ENCODE measurements around the gene EEFSEC. TPM values are rescaled to one million over a fixed set of nuclear protein-coding genes. Genes with fewer than 3 reads are reported as not detected.

EEFSEC gene
- total RNA-seq, 1 donor from 2014 or later: 23.4 TPM

DNA sequence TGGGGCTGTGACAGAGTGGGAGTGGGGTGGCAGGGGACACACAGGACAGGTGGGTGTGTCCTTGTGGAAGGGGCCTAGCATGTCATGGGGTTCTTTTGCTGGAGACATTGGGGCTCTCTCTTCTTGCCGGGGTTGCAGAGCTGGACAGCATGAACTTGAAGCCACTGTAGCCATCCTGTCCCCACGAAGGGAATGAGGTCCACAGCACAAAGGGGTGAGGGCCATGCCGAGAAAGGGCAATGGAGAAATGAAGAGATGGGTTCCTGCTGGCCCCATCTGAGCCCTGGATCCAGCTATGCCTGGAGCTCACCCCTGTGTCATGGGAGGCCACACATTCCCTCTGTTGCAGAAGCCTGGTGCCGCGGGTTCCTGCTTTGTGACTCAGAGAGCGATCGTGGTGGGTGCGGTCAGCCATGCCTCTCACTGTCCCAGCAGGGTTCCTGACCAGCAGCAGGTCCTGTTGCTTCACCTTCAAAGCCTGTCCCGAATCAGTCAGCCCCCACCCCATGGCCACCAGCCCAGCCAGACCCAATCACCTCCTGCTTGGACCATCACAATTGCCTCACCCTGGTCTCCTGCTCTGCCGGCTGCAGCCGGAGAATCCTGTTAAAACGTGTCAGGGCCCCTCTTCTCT lies 263.4 kb downstream of the EEFSEC start:
- no peaks in the 10 kb centered on the region for H3K27me3 Mint-ChIP-seq (ENCODE audit: low read depth)
- no peak for DNase-seq (ENCODE audit: low read depth, low spot score)
- H3K4me1 Mint-ChIP-seq: peaks cover 12% of the 10 kb centered on the region
- H3K36me3 Mint-ChIP-seq (ENCODE audit: low read depth): peaks cover 4% of the 10 kb centered on the region
- H3K9me3 Mint-ChIP-seq: peaks cover 4% of the 10 kb centered on the region
- no peak for TF ChIP-seq CTCF (conservative IDR thresholded peaks at IDR 0.05)
- peak overlapping the region; percentile 87 for H3K27ac Mint-ChIP-seq (ENCODE audit: unreplicated experiment)
- H3K4me3 Mint-ChIP-seq: no peak overlapping the region

DNA sequence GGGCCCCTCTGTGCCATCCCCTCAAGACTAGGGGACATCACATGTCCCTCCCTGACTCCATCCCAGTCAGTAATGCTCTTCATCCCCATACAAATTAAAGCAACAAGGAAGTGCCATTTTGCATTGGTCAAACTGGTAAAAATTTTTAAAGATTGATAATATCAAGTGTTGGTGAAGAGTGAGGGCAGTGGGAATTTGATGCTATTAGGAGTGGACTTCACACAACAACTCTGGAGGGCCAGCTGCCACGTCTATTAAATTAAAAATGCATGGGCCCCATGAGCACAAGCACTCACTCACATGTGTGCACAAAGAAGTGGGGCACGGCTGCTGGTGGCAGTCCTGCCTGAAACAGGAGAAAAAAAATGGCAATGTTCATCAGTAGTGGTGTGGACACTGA lies 265.6 kb downstream of the EEFSEC start:
- TF ChIP-seq CTCF (conservative IDR thresholded peaks at IDR 0.05): no peak

GRCh38 chr3:128419311-128419710 lies 266.0 kb downstream of the EEFSEC start:
- Mint-ChIP-seq H3K4me1 (no peaks in the 10 kb centered on the region), H3K27ac (ENCODE audit: unreplicated experiment) (no peak overlapping the region), H3K36me3 (ENCODE audit: low read depth) (peaks cover 4% of the 10 kb centered on the region), H3K4me3 (no peak overlapping the region), H3K27me3 (ENCODE audit: low read depth) (peaks cover 6% of the 10 kb centered on the region), H3K9me3 (peaks cover 4% of the 10 kb centered on the region)
- no peak for TF ChIP-seq CTCF (conservative IDR thresholded peaks at IDR 0.05)
- no peak for DNase-seq (ENCODE audit: low read depth, low spot score)

More for the DNA sequence above, 265.6 kb downstream of the EEFSEC start:
- Mint-ChIP-seq H3K27ac (ENCODE audit: unreplicated experiment) (no peak overlapping the region), H3K36me3 (ENCODE audit: low read depth) (peaks cover 4% of the 10 kb centered on the region), H3K4me1 (no peaks in the 10 kb centered on the region), H3K9me3 (peaks cover 4% of the 10 kb centered on the region), H3K27me3 (ENCODE audit: low read depth) (peaks cover 3% of the 10 kb centered on the region), H3K4me3 (no peak overlapping the region)
- DNase-seq (ENCODE audit: low read depth, low spot score): no peak

DNA sequence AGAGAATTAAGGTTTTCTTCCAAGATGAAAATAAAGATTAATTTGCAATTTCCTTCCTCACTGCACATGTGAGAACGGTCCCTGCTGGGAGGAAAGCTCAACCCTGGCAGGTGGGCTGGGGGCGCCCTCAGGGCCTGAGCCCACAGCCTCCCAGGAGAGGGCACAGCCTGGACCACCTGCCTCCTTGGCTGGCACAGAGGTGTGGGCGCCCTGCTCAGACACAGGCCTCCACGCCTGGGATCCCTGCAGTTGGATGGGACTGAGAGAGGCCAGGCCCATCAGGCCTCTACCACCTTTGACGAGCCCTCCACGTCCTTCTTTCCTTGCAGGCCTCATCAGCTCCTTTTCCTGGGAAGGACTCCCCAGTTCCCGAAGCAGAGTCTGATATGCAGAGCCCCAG lies 267.0 kb downstream of the EEFSEC start:
- no peak for TF ChIP-seq CTCF (conservative IDR thresholded peaks at IDR 0.05)
- peaks cover 4% of the 10 kb centered on the region for H3K9me3 Mint-ChIP-seq
- H3K36me3 Mint-ChIP-seq (ENCODE audit: low read depth): peaks cover 4% of the 10 kb centered on the region
- H3K27ac Mint-ChIP-seq (ENCODE audit: unreplicated experiment): no peak overlapping the region
- no peak for DNase-seq (ENCODE audit: low read depth, low spot score)
- H3K27me3 Mint-ChIP-seq (ENCODE audit: low read depth): peaks cover 16% of the 10 kb centered on the region
- H3K4me1 Mint-ChIP-seq: no peaks in the 10 kb centered on the region
- no peak overlapping the region for H3K4me3 Mint-ChIP-seq

DNA sequence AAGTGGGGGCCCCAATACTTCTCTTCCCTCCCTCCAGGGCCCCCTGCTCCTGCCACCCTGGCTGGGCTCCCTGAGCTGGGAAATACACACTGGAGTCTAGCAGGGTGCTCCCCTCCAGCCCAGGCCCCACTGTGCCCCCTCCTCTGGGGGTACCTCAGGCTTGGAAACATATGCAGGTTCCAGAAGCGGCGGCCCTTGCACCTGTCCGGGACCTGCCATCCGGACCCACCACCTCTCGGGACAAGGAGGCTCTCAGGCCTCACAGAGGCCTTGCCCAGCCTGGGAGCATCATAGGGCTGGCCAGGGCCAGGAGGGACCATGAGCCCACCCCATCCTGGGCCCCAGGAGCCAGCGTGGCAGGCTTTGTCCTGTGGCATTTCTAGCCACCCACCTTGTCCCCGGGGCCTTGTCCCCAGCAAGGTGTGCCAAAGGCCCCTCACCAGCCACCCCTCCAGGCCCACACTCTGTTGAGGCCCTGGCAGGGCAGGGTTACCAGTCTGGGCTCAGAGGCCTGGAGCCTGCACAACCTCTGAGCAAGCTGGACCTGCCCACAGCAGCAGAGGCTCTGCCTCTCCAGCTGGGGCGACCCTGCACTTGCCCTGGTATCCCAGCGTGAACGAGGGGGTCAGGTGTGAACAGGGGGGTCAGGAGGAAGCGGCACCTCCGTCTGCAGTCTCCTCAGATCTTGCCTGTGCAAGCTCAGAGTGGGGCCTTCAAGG lies 267.6 kb downstream of the EEFSEC start:
- peaks cover 21% of the 10 kb centered on the region for H3K27me3 Mint-ChIP-seq (ENCODE audit: low read depth)
- H3K4me1 Mint-ChIP-seq: no peaks in the 10 kb centered on the region
- H3K27ac Mint-ChIP-seq (ENCODE audit: unreplicated experiment): no peak overlapping the region
- no peak for DNase-seq (ENCODE audit: low read depth, low spot score)
- peaks cover 4% of the 10 kb centered on the region for H3K36me3 Mint-ChIP-seq (ENCODE audit: low read depth)
- no peak for TF ChIP-seq CTCF (conservative IDR thresholded peaks at IDR 0.05)
- H3K4me3 Mint-ChIP-seq: no peak overlapping the region
- peaks cover 4% of the 10 kb centered on the region for H3K9me3 Mint-ChIP-seq
